ENCODE results near the gene PCDHA6.

- TF ChIP-seq CTCF (conservative IDR thresholded peaks at IDR 0.05; ENCODE audit: low read depth in 2 of 2) (peak; percentile 29 to 31; a peak in 3 of 4 replicates), EZH2phosphoT487 (IDR thresholded peaks at IDR 0.05; ENCODE audit: unreplicated experiment) (no peak), EZH2 (IDR thresholded peaks at IDR 0.05; ENCODE audit: low read depth, unreplicated experiment) (no peak), POLR2AphosphoS5 (IDR thresholded peaks at IDR 0.05; ENCODE audit: low read depth) (no peak), STAT1 (IDR thresholded peaks at IDR 0.05; ENCODE audit: unreplicated experiment) (no peak), CREB1 (CRISPR knock-in tag; IDR thresholded peaks at IDR 0.05; ENCODE audit: low read depth) (no peak), JUNB (IDR thresholded peaks at IDR 0.05; ENCODE audit: unreplicated experiment) (no peak), REST (IDR thresholded peaks at IDR 0.05; ENCODE audit: unreplicated experiment) (no peak), NANOG (IDR thresholded peaks at IDR 0.05; ENCODE audit: borderline replicate concordance) (no peak)
Measured at GRCh38 chr5:140827704-140828361, at the start of gene PCDHA6.

Data from GM23338 (cell line).